ENCODE measurements around the gene TP53BP2.
"Not testable (repeated sequence)": the region's sequence is repeated elsewhere in the genome, so short reads cannot be mapped to it uniquely, and the experiment has no call there.

TP53BP2 gene

GRCh38 chr1:223738465-223739365 lies 107.0 kb downstream of the TP53BP2 start:
- DNase-seq = no peak

GRCh38 chr1:223737342-223737741 lies 108.4 kb downstream of the TP53BP2 start:
- no peak for DNase-seq

GRCh38 chr1:223736638-223737037 lies 109.1 kb downstream of the TP53BP2 start:
- not testable (repeated sequence) for DNase-seq

- no peak for DNase-seq
These were observed 111.6 kb downstream of the TP53BP2 start for GRCh38 chr1:223733898-223734852.

DNA sequence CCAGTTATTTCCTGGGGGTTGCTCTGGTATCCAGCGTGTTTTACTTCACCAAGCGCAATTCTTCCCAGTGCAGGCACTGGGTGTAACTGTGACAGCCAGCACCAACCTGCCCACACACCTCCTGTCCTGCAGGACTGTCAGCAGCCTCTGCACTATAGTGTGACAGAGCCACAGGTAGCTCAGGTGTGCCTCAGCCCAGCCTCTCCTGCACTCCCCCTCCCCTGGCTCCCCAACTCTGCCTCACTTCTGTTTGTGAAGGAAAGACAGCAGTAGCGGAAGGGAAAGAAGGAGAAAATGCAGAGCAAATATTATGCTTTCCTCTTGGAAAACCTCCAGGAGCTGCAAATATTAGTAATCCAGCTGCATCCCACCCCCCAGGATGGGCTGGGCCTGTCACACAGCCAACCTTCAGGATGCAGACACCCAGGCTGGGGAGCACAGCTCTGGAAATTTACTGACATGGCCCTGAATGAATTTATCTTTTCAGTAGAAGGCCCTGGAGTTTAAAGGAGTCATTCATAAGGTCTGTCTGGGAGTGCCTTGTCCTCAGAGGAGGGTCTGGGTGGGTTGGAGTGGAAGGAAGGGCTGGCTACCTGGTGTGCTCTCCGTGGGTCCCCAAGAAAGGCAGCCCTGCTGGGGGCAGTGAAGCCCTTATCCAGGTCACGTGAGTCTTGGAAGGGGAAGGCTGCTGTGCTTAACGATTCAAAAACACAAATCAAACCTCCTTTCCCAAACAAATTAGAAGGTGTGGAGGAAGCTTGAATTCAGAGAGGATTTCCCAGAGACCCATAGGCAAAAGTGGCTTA lies 112.6 kb downstream of the TP53BP2 start:
- DNase-seq = peak; percentile 83

DNA sequence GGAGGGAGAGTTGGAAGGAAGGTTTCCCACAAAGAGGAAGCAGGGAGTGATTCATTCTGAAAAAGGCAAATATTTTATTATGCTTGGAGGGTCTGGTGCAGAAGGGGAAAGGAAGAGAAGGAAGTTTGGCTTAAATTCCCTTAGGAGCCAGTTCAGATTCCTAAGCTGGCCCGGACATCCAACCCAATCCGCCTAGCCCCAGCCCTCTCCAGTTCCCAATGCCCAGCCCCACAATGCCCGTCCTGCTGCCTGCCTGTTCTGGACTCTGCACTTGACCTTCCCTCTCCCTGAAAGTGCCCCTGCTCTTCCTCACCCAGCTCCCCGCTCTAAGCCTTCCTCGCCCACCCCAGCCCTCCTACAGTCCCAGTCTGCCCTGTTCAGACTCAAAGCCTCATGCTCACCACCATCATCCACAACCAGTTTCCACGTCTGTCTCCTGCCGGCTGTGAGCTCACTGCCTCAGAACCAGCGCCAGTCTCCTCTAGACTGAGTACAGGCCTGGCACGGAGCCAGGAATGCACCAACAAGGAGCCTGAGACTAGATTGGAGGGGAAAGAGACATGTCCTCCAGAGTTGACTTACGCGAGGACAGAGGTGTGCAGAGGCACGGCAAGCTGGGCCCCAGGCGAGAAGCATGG lies 114.5 kb downstream of the TP53BP2 start:
- DNase-seq = peak; percentile 16

- no peak for DNase-seq
These were observed 115.1 kb downstream of the TP53BP2 start for GRCh38 chr1:223730479-223731132.

DNA sequence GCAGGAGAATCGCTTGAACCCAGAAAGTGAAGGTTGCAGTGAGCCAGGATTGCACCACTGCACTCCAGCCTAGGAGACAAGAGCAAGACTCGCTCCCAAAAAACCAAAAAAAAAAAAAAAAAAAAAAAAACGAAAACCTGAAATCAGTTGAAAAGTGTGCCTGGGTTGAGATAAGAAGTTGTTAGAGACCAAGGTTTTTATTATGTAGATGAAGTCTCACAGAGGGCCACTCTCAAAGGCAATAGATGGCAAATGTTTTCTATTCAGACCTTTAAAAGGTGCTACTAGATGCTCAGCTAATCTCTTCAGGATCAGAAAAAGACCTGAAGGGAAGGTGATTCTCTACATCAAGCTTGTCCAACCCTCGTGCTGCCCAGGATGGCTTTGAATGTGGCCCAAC lies 115.8 kb downstream of the TP53BP2 start:
- no peak for DNase-seq

All from COR-L47 (cell line).